IPS-15b (cell line): ENCODE data around the gene ITGA4.
"Not testable (repeated sequence)": the region's sequence is repeated elsewhere in the genome, so short reads cannot be mapped to it uniquely, and the experiment has no call there.

Experiments
- H3K27me3 ChIP-seq: one replicate; pipeline ENCODE4 v1.6.1; 2013; ENCODE audit warnings: low read length; ENCODE audit not compliant: control insufficient read depth, insufficient read depth
- H3K36me3 ChIP-seq: one replicate; pipeline ENCODE4 v1.6.1; 2013; ENCODE audit warnings: low read length; ENCODE audit not compliant: control insufficient read depth, insufficient read depth
- H3K4me1 ChIP-seq: one replicate; pipeline ENCODE4 v1.6.1; 2013; ENCODE audit warnings: mild to moderate bottlenecking, low read length; ENCODE audit not compliant: control insufficient read depth, insufficient read depth
- H3K4me3 ChIP-seq: one replicate; pipeline ENCODE4 v1.5.1; 2013; ENCODE audit warnings: low read depth, low read length
- H3K9ac ChIP-seq: one replicate; pipeline ENCODE4 v1.6.1; 2013; ENCODE audit warnings: low read depth, mild to moderate bottlenecking, low read length
- H3K9me3 ChIP-seq: one replicate; pipeline ENCODE4 v1.6.1; 2013; ENCODE audit warnings: mild to moderate bottlenecking, low read length; ENCODE audit not compliant: control insufficient read depth, insufficient read depth

The ITGA4 gene

DNA sequence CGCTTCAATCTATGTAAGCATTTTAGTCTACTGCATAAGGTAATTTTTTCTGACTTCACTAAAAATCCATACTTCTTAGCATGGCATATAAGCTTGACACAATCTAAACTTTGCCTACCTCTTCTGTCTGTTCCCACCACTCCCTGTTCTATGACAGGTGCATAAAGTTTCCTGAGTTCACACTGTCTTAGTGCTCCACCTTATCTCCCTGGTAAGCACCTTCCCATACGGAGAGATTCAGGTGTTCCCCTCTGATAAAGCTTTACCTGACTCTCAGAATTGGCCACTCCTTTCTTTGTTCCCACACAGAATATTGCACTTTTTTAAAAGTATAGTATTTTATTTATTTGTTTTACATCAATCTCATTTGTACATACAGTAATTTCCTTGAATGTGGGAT, 16.8 kb upstream of the ITGA4 start:
- Histone ChIP-seq H3K4me3 (no peak overlapping the region), H3K4me1 (no peaks in the 10 kb centered on the region), H3K9ac (no peak overlapping the region), H3K36me3 (no peaks in the 10 kb centered on the region), H3K9me3 (no peaks in the 10 kb centered on the region), H3K27me3 (no peaks in the 10 kb centered on the region)

DNA sequence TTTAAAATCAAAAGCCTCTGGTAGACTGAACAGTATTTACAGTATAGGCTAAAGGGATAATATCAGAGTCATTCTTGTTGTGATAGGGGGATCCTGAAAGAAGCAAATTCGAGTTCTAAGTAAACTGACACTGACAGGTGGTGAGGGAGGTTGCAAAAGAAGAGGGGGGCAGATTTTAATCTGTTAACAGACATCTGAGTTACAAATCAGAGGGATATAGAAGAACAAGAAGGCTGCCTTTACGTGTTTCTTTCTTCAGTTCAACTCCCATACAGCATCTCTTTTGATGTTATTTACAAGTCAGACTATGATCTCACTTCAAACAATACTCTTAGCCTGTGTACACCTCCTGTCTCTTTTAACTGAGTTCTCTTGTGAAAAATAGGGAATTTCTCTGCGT, 16.3 kb upstream of the ITGA4 start:
- no peak overlapping the region for H3K9ac ChIP-seq
- H3K4me3 ChIP-seq, result no peak overlapping the region
- no peaks in the 10 kb centered on the region for H3K36me3 ChIP-seq
- H3K9me3 ChIP-seq, result no peaks in the 10 kb centered on the region
- no peaks in the 10 kb centered on the region for H3K4me1 ChIP-seq
- H3K27me3 ChIP-seq, result no peaks in the 10 kb centered on the region

DNA sequence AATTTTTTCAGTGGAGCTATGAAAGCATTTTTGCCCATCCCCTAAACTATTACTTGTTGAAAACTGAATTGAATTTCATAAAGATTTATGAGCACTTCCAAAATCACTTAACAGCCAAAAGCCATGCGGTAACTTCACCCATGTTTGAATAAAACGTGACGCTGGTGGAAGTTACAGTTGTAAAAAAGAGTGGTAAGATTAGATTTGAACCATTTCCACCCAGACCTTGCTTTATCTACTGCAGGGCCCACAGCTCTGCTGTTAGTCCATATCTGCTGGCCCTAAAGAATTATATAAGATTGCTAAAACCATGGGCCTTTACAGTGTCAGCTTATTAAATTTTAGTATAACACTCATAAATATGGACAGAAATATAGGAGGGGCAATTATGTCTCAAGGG, 15.5 kb upstream of the ITGA4 start:
- Histone ChIP-seq H3K9ac (no peak overlapping the region), H3K4me1 (no peaks in the 10 kb centered on the region), H3K4me3 (no peak overlapping the region), H3K27me3 (no peaks in the 10 kb centered on the region), H3K9me3 (no peaks in the 10 kb centered on the region), H3K36me3 (no peaks in the 10 kb centered on the region)

DNA sequence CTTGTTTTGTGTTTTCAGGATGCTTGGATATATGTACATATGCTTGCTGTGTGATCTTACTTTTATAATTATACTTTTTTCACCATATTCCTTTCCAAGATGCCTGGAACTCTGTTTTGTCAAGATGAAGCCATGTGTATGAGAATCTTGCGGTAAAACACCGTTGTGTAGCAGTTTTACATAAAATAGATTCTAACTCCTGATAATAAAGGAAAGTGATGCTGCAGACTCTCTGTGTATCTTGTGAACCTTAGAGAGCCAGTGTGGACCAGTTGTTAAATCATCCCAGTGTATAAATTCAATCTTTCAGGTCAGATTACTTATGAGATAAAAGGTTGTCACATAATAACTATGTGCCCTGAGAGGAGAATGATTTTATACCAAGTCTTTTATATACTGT, 12.5 kb upstream of the ITGA4 start:
- H3K27me3 ChIP-seq, result no peaks in the 10 kb centered on the region
- no peaks in the 10 kb centered on the region for H3K4me1 ChIP-seq
- no peaks in the 10 kb centered on the region for H3K36me3 ChIP-seq
- no peak overlapping the region for H3K4me3 ChIP-seq
- no peak overlapping the region for H3K9ac ChIP-seq
- no peaks in the 10 kb centered on the region for H3K9me3 ChIP-seq

DNA sequence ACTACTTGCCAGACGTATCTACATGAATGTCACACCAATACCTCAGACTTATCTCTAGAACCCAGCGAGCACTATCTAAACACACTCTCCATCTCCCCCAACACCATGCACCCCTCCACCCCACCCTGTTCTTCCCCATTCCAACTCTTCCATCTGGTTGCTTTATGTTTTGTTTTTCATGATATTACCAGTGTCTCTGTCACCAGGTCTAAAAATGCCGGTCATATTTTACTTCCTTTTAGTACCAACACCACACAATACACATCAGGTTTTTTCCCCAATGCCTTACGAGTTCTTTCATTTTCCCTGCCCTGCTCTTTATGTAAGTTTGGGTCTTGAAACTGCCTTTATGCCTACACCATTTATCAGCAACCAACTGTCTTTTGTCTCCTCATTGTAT, 10.2 kb upstream of the ITGA4 start:
- no peaks in the 10 kb centered on the region for H3K27me3 ChIP-seq
- no peaks in the 10 kb centered on the region for H3K4me1 ChIP-seq
- no peak overlapping the region for H3K4me3 ChIP-seq
- no peaks in the 10 kb centered on the region for H3K9me3 ChIP-seq
- no peaks in the 10 kb centered on the region for H3K36me3 ChIP-seq
- no peak overlapping the region for H3K9ac ChIP-seq

DNA sequence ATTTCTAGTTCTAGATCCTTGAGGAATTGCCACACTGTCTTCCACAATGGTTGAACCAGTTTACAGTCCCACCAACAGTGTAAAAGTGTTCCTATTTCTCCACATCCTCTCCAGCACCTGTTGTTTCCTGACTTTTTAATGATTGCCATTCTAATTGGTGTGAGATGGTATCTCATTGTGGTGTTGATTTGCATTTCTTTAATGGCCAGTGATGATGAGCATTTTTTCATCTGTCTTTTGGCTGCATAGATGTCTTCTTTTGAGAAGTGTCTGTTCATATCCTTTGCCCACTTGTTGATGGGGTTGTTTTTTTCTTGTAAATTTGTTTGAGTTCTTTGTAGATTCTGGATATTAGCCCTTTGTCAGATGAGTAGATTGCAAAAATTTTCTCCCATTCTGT, 7.9 kb upstream of the ITGA4 start:
- not testable (repeated sequence) for H3K4me1 ChIP-seq, H3K27me3 ChIP-seq, H3K9me3 ChIP-seq, H3K36me3 ChIP-seq, H3K4me3 ChIP-seq, H3K9ac ChIP-seq

DNA sequence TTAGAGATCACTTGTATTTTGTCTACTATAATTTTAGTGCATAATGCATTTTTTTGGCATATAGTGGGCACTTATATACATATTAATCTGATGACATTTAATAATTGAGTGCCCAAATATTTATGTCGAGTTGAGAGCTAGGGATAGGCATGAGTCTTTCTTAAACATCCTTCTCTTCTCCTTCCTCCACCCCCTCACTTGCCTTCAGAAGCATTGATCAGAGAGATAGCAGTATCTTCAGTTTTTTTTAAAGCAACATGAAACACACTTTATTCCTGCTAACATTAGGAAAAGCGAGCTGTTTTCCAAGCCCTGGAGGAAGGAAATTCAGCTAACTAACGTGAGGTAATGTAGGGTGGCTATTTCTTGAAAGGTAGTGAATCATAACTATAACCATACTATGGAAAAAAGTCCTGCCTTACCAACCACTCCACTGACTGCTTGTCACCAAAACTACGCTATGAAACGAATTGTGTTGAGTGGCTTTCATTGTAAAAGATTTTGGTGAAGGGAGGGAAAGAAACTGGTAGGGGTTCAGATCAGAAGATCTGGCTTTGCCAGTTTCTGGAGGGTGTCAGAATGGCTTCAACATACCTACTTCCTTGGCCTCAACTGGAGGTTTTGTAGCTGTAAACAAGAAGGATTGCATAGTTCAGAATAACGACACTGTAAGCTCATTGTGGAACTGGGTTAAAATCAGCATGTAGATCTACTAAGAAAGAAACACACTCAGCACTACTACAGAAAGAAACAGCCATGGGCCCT, 2.3 kb upstream of the ITGA4 start:
- Histone ChIP-seq H3K9me3 (no peaks in the 10 kb centered on the region), H3K4me1 (peaks cover 5% of the 10 kb centered on the region), H3K27me3 (peaks cover 48% of the 10 kb centered on the region), H3K4me3 (no peak overlapping the region), H3K36me3 (no peaks in the 10 kb centered on the region), H3K9ac (no peak overlapping the region)

DNA sequence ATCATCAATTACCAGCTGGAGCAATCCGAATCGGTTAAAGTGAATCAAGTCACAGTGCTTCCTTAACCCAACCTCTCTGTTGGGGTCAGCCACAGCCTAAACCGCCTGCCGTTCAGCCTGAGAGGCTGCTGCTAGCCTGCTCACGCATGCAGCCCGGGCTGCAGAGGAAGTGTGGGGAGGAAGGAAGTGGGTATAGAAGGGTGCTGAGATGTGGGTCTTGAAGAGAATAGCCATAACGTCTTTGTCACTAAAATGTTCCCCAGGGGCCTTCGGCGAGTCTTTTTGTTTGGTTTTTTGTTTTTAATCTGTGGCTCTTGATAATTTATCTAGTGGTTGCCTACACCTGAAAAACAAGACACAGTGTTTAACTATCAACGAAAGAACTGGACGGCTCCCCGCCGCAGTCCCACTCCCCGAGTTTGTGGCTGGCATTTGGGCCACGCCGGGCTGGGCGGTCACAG, 496 bp upstream of the ITGA4 start:
- Histone ChIP-seq H3K9ac (no peak overlapping the region), H3K4me1 (peaks cover 5% of the 10 kb centered on the region), H3K36me3 (no peaks in the 10 kb centered on the region), H3K27me3 (peaks cover 62% of the 10 kb centered on the region), H3K4me3 (peak overlapping the region; percentile 70), H3K9me3 (no peaks in the 10 kb centered on the region)

DNA sequence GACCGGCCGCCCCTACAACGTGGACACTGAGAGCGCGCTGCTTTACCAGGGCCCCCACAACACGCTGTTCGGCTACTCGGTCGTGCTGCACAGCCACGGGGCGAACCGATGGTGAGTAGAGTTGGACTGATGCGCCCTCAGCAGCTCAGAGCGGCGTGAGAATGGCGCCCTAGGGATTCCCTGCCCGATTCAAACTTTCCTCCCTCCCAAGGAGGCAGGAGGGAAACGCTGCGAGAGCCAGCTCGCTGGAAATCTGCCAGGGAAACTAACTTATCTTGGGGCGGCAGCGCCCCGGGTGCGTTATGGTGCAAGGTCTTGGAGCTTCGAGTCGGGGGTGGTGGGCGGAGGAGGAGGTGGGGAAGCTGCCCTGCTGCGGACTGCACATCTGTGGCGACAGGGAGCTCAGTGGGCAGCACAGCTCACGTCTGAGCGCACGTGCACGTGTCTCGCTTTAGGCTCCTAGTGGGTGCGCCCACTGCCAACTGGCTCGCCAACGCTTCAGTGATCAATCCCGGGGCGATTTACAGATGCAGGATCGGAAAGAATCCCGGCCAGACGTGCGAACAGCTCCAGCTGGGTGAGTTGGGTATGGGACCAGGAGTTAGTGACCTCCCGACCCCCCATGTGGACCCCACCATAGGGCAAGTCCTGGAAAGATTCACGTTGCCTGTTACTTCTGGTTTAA, 697 bp downstream of the ITGA4 start:
- Histone ChIP-seq H3K9me3 (no peaks in the 10 kb centered on the region), H3K4me3 (peak overlapping the region; percentile 70), H3K9ac (peak overlapping the region; percentile 16), H3K4me1 (peaks cover 5% of the 10 kb centered on the region), H3K27me3 (peaks cover 62% of the 10 kb centered on the region), H3K36me3 (no peaks in the 10 kb centered on the region)

DNA sequence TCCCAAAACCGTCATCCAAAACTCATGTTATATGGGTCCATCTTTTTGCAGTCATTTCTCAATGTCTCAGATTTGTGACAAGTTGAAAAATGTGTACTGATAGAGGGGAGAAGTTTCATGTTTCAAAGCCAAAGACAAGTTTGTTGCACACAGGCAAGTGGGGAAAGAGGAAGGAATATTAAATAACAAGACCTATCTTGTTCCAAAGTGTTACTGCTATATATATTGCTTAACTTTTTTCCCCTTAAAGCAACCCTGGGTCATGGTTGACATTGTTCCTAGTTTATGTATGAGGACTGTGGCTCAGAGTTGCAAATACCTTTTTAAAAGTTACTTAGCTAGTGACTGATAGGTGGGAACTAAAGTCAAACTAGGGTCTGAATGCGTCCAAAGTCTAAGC, 1.7 kb downstream of the ITGA4 start:
- Histone ChIP-seq H3K4me1 (peaks cover 5% of the 10 kb centered on the region), H3K9me3 (no peaks in the 10 kb centered on the region), H3K36me3 (no peaks in the 10 kb centered on the region), H3K4me3 (no peak overlapping the region), H3K27me3 (peaks cover 62% of the 10 kb centered on the region), H3K9ac (no peak overlapping the region)

DNA sequence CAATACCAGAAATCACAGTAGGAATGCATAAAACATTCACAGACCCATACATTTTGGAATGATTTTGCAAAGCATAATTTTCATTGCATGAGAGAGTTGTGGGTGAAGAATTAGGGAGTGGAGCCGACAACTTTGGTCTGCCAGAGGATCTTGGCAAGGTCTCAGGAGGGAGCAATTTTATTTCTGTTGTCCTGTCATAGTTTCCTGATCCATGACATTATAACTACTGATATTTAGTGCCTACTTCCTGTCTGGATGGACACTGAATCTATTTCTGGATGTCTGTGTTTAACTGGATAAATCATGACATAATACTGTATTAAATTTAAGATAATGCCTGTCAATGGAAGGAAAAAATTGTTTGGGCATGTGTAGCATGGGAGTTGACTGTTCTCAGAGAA, 2.4 kb downstream of the ITGA4 start:
- Histone ChIP-seq H3K9me3 (no peaks in the 10 kb centered on the region), H3K36me3 (no peaks in the 10 kb centered on the region), H3K27me3 (peaks cover 61% of the 10 kb centered on the region), H3K9ac (no peak overlapping the region), H3K4me1 (peaks cover 5% of the 10 kb centered on the region), H3K4me3 (no peak overlapping the region)
